GM18867 (cell line): Measurements from ENCODE around the gene RAI14.

ENCODE experiments used
- ATAC-seq: cut with Tn5 transposase; IDR thresholded peaks from one replicate; pipeline ENCODE4 v1.9.1; 2021; ENCODE audit warnings: mild to moderate bottlenecking, moderate library complexity; ENCODE audit not compliant: unreplicated experiment

RAI14 gene

DNA sequence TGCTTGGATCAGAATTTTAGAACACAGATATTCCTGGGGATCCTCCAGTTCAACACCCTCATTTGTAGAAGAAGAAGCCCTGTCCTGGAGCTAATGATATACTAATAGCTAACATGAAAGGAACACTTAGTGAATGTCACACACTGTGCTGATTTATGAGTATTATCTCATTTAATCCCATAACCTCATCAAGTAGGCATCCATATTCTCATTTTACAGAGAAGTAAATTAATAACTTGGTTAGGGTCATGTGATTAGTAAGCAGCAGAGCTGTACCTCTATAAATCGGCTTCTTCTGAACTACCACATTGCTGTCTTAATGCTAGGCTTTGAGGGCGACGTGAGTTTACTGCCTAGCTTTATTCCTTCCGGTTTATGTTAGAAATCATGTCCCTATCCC, 188.9 kb downstream of the RAI14 start:
- no peak for ATAC-seq

DNA sequence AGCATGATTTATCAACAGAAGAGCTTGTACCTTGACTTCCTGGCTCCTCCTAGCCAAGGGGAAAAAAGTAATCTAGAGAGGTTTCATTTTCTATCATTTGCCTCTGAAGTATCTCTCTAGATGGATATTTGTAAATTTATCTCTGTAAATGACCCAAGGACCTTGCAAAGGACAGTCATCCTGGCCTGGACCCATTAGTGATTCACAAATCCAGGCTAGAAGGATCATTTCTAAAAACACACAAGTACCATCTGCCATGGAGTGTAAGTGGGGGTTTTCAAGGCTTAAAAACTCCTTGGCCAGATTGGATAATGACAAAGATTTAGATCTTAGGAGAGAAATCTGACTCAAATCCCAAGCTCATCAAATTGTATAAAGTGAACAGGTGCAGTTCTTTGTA, 190.9 kb downstream of the RAI14 start:
- ATAC-seq: no peak

DNA sequence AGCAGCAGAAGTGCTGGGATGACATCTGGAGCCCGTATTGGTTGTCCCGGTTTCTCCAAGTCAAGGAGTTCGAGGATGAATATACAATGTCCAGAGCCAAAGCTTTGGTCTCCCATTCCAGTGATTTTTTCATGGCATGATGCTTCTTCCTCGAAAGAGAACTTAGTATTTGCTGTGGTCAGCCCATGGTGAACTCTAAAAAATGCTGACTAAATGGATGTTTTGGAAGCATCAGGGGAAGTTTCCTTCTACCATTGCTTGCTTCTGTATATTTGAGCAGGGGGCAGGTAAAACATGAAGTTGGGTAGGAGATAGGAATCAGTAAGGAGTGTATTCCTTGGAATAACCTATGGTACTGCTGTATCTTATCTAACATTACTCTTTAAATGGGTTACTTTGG, 191.4 kb downstream of the RAI14 start:
- ATAC-seq: no peak

DNA sequence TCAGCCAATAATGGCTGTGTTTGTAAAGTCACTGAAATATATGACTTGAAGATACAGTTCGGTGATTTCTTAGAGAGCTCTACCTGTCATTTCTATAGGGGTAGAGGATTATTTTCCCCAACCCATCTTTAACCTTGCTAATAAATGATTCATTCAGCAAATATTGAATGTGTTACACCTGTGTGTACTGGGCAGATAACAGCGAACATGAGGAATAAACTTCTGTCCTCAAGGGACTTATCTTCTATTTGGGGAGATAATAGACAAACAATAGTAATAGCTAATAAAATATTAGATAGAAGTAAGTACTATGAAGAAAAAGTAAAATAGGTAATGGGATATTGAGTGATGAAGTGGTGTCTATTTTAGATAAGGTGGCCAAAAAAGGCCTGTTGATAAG, 192.1 kb downstream of the RAI14 start:
- ATAC-seq: no peak

DNA sequence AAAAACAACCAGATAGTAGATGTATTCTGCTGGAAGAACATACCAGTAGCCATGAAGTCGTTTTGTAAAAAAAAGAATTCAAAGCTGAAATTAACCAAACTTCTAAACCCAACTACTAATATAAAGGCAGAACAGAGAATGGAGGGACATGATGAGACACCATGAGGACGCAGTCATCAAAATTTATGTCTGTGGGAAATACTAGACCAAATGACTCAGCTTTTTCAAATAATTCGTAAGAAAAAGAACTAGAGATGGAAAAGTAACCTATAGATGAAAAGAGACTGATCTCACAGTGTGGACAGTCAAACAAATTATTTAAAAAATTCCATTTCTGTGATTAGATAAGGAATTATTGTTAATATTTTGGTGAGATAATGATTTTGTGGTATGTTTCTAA, 193.1 kb downstream of the RAI14 start:
- ATAC-seq: no peak

DNA sequence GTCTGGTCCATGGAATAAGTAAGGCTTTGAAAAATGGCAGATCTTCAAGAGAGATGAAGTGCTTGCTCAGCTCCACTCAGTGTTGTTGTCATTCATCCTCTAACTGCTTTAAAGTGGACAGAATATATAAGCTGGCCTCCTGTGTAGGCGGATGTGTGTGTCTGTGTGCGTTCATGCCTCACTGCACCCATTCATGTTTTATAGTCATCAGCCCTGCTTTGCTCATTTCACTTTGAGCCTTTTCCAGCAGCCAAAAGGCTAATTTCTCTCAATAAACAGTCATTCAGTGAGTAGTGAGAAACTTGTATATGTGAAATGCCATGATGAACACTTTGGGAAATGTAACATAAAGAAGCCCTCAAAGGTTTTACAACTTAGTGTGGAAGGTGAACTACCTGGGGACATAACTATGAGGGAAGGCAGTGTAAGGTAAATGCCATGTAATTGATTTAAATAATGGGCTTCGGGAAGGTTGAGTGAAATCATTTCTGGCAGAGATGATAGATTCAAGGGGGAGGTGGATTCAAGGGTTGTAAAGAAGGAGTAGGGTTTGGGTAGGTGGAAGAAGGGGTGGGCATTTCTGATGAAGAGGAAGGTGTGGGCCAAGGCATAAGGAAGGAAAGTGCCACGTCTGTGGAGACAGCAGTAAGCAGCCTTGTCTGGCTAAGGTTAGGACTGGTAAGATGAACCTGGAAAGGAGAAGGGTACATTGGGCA, 198.5 kb downstream of the RAI14 start:
- ATAC-seq: peak; percentile 95

DNA sequence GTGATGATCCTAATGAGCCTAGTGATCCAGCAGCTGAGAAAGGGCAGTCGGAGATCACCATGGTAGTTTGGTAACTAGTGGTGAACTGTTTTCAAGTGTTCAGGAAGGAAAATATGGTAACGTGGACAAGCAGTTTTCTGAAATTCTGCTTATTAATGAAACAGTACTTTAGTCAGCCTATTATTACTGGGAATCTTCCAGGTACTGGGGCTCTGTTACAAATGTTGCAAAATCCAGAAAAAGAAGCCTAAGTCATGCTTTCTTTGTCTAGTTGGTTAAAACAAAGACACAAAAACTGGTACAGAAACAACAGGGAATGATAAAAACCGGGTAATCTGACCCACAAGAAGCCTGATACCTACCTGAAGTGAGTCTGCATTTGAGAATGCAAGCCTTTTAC, 201.0 kb downstream of the RAI14 start:
- ATAC-seq: no peak

DNA sequence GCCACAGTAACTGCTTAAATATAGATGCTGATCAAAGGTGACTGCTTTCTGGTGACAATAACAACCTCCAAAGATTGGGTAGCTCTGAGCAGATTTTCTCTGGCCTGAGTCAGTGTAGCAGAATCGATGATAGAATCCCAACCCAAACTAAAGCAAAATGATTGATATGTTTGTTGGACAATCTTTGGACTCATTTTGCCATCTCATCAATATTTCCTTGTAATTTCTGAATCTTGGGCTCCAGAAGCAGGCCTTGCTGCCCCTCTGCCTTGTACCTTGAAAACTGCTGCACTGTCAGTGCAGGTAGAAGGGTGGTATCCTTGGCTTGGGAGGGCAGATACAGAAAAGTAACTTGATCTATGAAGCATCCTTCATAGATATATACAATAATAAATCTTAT, 201.8 kb downstream of the RAI14 start:
- no peak for ATAC-seq

DNA sequence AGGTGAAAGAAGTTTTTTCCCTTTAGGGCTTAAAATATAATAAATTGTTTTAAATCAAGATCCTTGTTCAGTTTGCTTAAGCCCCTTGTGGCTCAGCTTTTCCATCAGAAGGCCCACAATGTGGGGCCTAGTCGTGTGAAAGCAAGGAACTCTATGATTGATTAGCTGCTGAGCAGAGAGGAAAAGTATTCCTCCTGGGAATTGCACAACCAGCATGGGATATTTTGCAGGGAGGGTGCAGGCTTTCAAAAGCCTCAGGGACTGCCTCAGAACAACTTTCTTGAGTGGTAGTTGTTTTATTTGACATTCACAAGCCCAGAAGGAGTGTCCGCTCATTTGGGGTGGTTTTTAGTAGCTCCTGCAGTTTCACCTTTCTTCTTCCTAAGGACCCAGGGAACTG, 202.7 kb downstream of the RAI14 start:
- no peak for ATAC-seq

DNA sequence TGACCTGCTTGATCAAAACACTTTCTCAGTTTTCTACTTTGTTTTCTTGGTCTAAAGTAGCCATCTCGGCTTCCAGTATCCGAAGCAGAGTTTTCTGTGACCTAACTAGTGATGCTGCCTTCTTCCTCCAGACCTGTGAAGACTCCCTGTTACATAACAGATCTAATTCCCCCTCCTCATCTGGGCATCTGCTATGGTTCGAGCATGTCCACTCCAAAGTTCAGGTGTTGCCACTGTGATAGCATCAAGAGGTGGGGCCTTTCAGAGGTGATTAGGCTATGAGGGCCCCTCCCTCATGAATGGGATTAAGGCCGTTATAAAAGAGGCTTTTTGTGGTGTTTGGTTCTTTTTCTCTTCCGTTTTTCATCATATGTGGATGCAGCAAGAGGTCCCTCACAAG, 203.1 kb downstream of the RAI14 start:
- no peak for ATAC-seq

DNA sequence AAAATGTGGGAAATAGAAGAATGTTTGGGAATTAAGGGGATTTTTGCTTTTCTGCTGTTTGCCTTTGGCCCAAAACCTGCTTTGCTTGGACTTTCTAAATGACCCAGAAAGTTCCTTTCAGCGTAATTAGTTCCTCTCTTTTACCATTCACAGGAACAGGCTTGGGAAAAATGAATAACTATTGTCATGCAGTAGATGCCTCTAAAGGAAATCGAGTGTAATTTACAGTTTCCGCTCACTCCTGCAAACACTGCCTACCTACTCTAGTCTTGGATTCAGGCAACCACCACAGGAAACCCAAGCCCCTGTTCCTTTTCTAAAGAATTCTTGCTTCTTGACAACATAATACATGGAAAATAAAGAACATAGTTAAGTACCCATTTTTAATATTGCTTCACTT, 207.8 kb downstream of the RAI14 start:
- ATAC-seq: no peak

DNA sequence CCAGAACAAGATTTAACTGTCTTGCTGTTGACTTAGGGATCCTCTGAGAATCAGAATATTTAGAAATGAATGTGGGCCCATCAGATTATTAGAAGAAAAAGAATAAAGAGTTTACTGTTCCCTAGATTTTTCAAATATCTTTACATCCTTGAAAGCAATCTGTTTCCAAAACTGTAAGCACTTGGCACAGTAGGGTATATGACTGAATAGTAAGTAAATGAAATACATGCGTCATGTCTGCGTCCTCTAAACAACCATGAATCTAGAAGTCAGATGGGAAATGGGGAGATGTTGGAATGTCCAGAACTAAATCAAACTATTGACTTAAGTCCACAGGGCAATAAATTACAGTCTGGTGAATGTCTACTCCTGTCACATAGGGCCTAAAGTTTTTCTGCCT, 209.0 kb downstream of the RAI14 start:
- ATAC-seq: no peak

DNA sequence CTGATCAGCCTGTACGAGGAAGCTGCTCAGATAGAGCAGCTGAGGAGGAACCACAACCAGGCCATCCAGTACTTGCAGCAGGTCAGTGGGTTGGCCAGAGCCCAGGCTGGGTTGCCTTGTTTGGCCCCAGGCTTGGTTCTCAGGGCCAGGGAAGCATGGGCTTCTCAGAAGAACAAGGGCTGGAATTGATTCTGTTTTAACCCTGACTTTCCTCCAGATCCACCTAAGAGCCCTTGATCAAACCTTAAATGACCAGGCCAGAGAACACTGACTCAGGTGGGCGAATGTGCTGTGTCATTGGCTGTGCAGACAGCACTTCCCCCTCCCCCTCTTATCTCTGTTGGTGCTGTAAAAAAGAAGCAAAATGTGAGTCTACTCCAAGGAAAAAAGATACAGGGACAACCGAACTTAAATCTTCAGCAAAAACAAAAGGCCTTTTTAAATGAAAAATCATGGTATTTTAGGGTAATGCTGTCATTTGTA, 210.9 kb downstream of the RAI14 start:
- ATAC-seq: no peak

DNA sequence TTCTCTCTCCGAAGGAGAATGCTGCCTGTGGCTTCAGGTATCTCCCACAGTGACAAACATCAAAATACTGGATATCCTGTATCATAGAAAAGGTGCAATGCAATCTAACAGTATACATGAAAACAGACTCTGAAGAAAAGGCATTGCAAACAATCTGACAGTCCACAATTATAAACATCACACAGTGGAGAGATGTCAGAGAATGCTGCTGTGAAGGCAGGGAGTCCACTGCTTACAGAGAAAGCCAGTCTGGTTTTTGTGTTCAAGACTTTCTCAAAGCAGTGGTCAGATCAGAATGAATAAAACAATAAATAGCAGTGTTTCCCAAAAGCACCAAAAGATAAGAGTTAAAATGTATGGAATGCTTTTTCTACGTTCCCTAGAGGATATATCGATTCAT, 211.5 kb downstream of the RAI14 start:
- no peak for ATAC-seq

DNA sequence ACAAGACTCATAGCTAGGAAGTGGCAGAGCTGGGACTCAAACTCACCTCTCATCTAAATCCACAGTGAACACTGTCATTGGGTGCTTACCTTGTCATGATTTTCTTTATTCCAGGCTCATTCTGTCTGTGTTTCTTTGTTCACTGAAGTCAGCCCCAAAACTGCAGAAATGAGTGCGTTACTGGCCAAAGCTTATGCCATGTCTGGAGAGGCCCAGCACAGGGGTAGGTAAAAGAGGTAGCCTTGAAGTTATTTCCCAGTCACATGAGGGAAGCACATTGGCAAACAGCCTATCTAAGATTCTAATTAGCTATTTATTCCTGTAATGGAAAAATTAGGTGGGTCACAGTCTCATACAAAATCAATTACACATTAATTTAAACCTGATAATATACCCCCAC, 212.7 kb downstream of the RAI14 start:
- ATAC-seq: no peak

DNA sequence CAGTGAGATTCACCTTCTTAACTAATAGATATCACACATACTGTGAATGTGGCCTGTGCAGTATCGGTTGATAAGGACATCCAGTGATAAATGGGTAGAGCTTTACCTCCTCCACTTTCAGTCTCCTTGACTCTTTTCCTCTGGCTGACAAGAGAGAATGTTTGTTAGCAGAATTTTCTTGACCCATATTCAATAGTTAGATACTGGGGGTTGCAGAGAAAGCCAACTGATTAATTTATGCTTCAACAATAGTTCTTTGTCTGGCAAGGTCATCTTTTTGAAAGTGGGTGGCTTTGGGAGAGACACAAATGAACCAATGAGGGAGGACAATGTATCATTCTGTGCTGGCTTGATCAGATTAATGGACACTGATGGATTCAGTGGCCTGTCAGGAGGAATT, 213.1 kb downstream of the RAI14 start:
- ATAC-seq: no peak

DNA sequence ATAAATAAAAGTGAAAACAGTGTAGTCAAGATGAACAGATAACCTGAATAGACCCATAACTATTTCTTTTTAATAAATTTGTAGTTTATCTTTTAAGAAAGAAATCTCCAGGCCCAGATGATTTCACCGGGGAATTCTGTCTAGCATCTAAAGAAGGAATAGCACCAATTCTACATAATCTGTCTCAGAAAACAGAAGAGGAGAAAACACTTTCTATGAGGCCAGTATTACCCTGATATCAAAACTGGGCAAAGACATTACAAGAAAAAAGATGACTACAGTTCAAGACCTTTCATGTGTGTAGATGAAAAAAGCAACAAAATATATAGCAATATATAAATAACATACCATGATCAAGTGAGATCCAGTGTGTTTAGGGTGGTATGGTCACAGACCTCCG, 214.3 kb downstream of the RAI14 start:
- no peak for ATAC-seq

DNA sequence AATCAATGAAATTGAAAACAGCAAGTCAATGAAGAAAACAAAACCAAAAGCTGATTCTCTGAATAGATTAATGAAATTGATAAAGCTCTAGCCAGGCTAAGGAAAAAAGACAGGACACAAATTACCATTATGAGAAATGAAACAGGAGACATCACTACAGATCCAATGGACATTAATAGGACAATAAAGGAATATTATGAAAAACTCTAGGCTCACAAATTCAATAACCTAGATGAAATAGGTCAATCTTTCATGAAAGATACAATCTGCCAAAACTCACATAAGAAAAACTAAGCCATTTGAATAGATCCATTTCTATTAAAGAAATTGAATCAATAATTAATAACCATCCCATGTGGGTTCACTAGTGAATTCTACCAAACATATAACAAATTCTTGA, 220.1 kb downstream of the RAI14 start:
- no peak for ATAC-seq

DNA sequence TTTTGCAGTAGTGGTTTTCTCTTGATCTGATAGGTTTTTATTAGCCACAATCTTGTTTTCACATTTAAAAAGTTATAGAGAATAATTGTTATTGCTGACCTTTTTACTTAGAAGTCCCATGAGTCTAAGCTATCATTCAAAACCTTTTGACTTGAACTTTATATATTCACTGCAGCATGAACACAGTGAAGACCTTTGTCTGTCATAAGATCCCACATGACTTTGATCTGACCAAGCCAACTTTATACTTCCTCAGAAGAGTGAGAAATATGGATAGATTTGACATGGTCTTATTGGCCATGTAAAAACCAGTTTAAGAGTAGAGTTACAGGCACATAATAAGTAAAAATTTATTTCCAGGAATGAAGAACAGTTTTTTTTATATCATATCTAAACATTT, 225.1 kb downstream of the RAI14 start:
- ATAC-seq: no peak
